IMR-90 (cell line): ENCODE results near the gene RLF. TPM values are rescaled to one million over a fixed set of nuclear protein-coding genes. Genes with fewer than 3 reads are reported as not detected.

Experiments used
- ATAC-seq: fragments of 200-7000 bp; cut with Tn5 transposase; 2 replicates; pipeline ENCODE4 v1.9.1; 2020; ENCODE audit warnings: low read depth, mild to moderate bottlenecking, moderate library complexity
- BruUV-seq: library from RNA; stranded (reverse); fragments of 400-500 nt; replicated peaks from 2 replicates; lab custom pipeline; 2021; lab: Mats Ljungman, UMichigan
- CTCF ChIA-PET: fragments of 300-600 bp; formaldehyde crosslinking; extraction: SDS; loops from one replicate; lab custom pipeline; 2021; ENCODE audit warnings: antibody characterized with exemption; lab: Yijun Ruan, JAX
- POLR2A ChIA-PET: fragments of 300-600 bp; sonication (Branson Sonifier 250); formaldehyde crosslinking; loops from one replicate; lab custom pipeline; 2022; ENCODE audit warnings: antibody characterized with exemption; ENCODE audit not compliant: unreplicated experiment; lab: Charles Lee
- DNase-seq: peaks from one replicate; pipeline ENCODE4 v3.0.0; 2013
- H2AFZ ChIP-seq: replicated peaks from 2 replicates; pipeline ENCODE3; 2013; ENCODE audit warnings: low read length, mild to moderate bottlenecking; ENCODE audit not compliant: poor library complexity
- H2AK5ac ChIP-seq: 2 replicates; pipeline ENCODE4 v1.6.1; 2013; ENCODE audit warnings: low read depth, low read length, inconsistent platforms
- H2AK9ac ChIP-seq: replicated peaks from 2 replicates; pipeline ENCODE3; 2013; ENCODE audit warnings: mild to moderate bottlenecking, low read depth, low read length, moderate library complexity; ENCODE audit not compliant: poor library complexity
- H2BK120ac ChIP-seq: 2 replicates; pipeline ENCODE4 v1.6.1; 2013; ENCODE audit warnings: low read depth, low read length, inconsistent platforms
- H2BK15ac ChIP-seq: 3 replicates; pipeline ENCODE4 v1.6.1; 2013; ENCODE audit warnings: low read depth, low read length, inconsistent platforms
- H2BK20ac ChIP-seq: 2 replicates; pipeline ENCODE4 v1.6.1; 2013; ENCODE audit warnings: low read depth, mild to moderate bottlenecking, inconsistent platforms, low read length, moderate library complexity
- H2BK5ac ChIP-seq: 2 replicates; pipeline ENCODE4 v1.6.1; 2013; ENCODE audit warnings: mild to moderate bottlenecking, low read depth, low read length, inconsistent platforms; ENCODE audit not compliant: poor library complexity, severe bottlenecking
- H3K14ac ChIP-seq: replicated peaks from 2 replicates; pipeline ENCODE4 v1.6.1; 2013; ENCODE audit warnings: low read depth, low read length, inconsistent platforms
- H3K18ac ChIP-seq: 2 replicates; pipeline ENCODE4 v1.6.1; 2013; ENCODE audit warnings: low read depth, low read length, control low read depth
- H3K23ac ChIP-seq: 2 replicates; pipeline ENCODE4 v1.6.1; 2013; ENCODE audit warnings: low read depth, low read length, inconsistent platforms
- H3K27ac ChIP-seq: 2 replicates; pipeline ENCODE4 v1.5.1; 2013; ENCODE audit warnings: mild to moderate bottlenecking, control low read depth, low read length; ENCODE audit not compliant: insufficient read depth
- H3K27me3 ChIP-seq: 2 replicates; pipeline ENCODE4 v1.6.1; 2013; ENCODE audit warnings: low read length; ENCODE audit not compliant: control insufficient read depth, insufficient read depth
- H3K36me3 ChIP-seq: 2 replicates; pipeline ENCODE4 v1.6.1; 2013; ENCODE audit warnings: low read length, mixed read lengths; ENCODE audit not compliant: control insufficient read depth, insufficient read depth
- H3K4ac ChIP-seq: 2 replicates; pipeline ENCODE4 v1.6.1; 2013; ENCODE audit warnings: low read depth, low read length, inconsistent platforms
- H3K4me1 ChIP-seq: 2 replicates; pipeline ENCODE4 v1.6.1; 2013; ENCODE audit warnings: low read length, mixed read lengths; ENCODE audit not compliant: control insufficient read depth, insufficient read depth
- H3K4me2 ChIP-seq: 2 replicates; pipeline ENCODE4 v1.6.1; 2013; ENCODE audit warnings: low read depth, mild to moderate bottlenecking, control low read depth, low read length, moderate library complexity
- H3K4me3 ChIP-seq: 2 replicates; pipeline ENCODE4 v1.5.1; 2013; ENCODE audit warnings: low read depth, mild to moderate bottlenecking, control low read depth, low read length, moderate library complexity; ENCODE audit not compliant: insufficient read depth
- H3K56ac ChIP-seq: 2 replicates; pipeline ENCODE4 v1.6.1; 2013; ENCODE audit warnings: low read length, inconsistent platforms; ENCODE audit not compliant: insufficient read depth; ENCODE audit errors: extremely low read depth
- H3K79me1 ChIP-seq, 2 experiments: 2 replicates each; pipeline ENCODE4 v1.6.1; 2013; ENCODE audit warnings: low read length in 2 of 2, inconsistent platforms in 1 of 2, low read depth in 1 of 2
- H3K9ac ChIP-seq: 2 replicates; pipeline ENCODE4 v1.6.1; 2013; ENCODE audit warnings: low read depth, low read length, control low read depth
- H3K9me1 ChIP-seq: 2 replicates; pipeline ENCODE4 v1.6.1; 2013; ENCODE audit warnings: low read length, inconsistent platforms; ENCODE audit not compliant: insufficient read depth
- H3K9me3 ChIP-seq: 2 replicates; pipeline ENCODE4 v1.6.1; 2013; ENCODE audit warnings: low read length; ENCODE audit not compliant: control insufficient read depth, insufficient read depth
- H4K20me1 ChIP-seq: 2 replicates; pipeline ENCODE4 v1.6.1; 2013; ENCODE audit warnings: low read length, inconsistent platforms; ENCODE audit not compliant: insufficient read depth
- H4K5ac ChIP-seq: 2 replicates; pipeline ENCODE4 v1.6.1; 2013; ENCODE audit warnings: mild to moderate bottlenecking, low read depth, low read length, control low read depth
- H4K8ac ChIP-seq, 2 experiments: 2 replicates each; pipeline ENCODE4 v1.6.1; 2013; ENCODE audit warnings: low read depth in 2 of 2, low read length in 2 of 2, control low read depth in 1 of 2, inconsistent platforms in 1 of 2
- H4K91ac ChIP-seq: 2 replicates; pipeline ENCODE4 v1.6.1; 2013; ENCODE audit warnings: low read depth, low read length, inconsistent platforms; ENCODE audit not compliant: insufficient read depth
- CHD1 ChIP-seq: IDR thresholded peaks from 2 replicates; pipeline ENCODE4 v1.6.1; 2012; ENCODE audit warnings: low read depth, low read length, improper control_type of control experiment
- MAZ ChIP-seq: IDR thresholded peaks from 2 replicates; pipeline ENCODE4 v1.6.1; 2012; ENCODE audit warnings: low read depth, mild to moderate bottlenecking, low read length, improper control_type of control experiment, moderate library complexity, borderline replicate concordance
- RAD21 ChIP-seq: IDR thresholded peaks from 2 replicates; pipeline ENCODE4 v1.6.1; 2012; ENCODE audit warnings: low read length, improper control_type of control experiment
- WGBS, 2 experiments: methylation state at CpG; one replicate each; pipeline versions ENCODE4 v1.1.5 to v1.1.7; 2013; ENCODE audit warnings: missing lambda C conversion rate in 2 of 2; ENCODE audit not compliant: insufficient read length in 1 of 2; ENCODE audit errors: extremely low coverage in 2 of 2; 5-methylcytosine and 5-hydroxymethylcytosine counted together
- dilution Hi-C: fragments of 300-500 bp; cut with HindIII; formaldehyde crosslinking; loops from one replicate; pipeline ENCODE4 v1.14.3; 2018; ENCODE audit warnings: low sequenced_read_pairs; ENCODE audit not compliant: unreplicated experiment
- in situ Hi-C: fragments of 300-500 bp; cut with MboI; formaldehyde crosslinking; loops from 3 replicates; pipeline ENCODE4 v1.14.3; 2019; ENCODE audit warnings: low sequenced_read_pairs, inconsistent platforms, mixed read lengths
- intact Hi-C: fragments of 100-400 bp; cut with micrococcal nuclease; formaldehyde crosslinking; loops from 2 replicates; pipeline ENCODE4 v1.10.0; 2022
- polyA plus RNA-seq, 3 experiments: library from polyadenylated mRNA; depleted of rRNA; stranded (reverse); fragments of >200 nt; gene quantifications; 2 replicates each; pipeline ENCODE4 v1.2.3, GENCODE V29; 2012; ENCODE audit warnings: low replicate concordance in 1 of 3
- total RNA-seq: library from RNA; depleted of rRNA; stranded (reverse); fragments of >200 nt; gene quantifications from 2 replicates; pipeline ENCODE4 v1.2.3, GENCODE V29; 2012
- TF ChIP-seq, protein P1 (sequence below): fragments of 150-350 bp; IDR thresholded peaks from 2 replicates; pipeline ENCODE4 v1.6.1; 2016; ENCODE audit warnings: low read depth, mild to moderate bottlenecking, low read length, moderate library complexity, borderline replicate concordance

The RLF gene
- total and polyA plus RNA-seq, 2 of the 4 experiments (the other 2 are of a cell fraction) = 4.4 to 29.8 TPM

DNA sequence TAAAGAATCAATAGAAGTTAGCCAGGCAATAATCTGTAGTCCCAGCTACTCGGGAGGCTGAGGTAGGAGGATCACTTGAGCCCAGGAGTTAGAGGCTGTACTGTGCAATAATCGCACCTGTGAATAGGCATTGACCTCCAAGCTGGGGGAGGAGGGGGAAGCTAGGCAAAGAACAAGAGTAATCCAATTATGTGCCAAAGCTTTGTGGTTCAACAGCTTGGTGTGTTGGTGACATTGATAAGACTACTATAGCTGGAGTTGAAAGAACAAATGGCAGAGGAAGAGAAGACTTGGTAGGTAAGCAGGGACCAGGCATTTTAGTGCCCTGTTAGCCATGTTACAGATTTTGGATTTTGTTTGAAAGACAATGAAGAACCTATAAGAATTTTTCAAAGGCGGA, 84.5 kb downstream of the RLF start:
- Histone ChIP-seq H3K9me3 (no peaks in the 10 kb centered on the region), H2BK120ac (0 out of 2 replicates have a peak overlapping the region, but pooled peaks have one; percentile 0), H3K4me1 (peaks cover 3% of the 10 kb centered on the region; the same call in 1 of the 2 replicates), H3K36me3 (no peaks in the 10 kb centered on the region), H4K5ac (no peak overlapping the region), H3K9me1 (no peaks in the 10 kb centered on the region; the same call in 1 of the 2 replicates), H4K91ac (no peak overlapping the region), H3K9ac (no peak overlapping the region), H2BK20ac (no peak overlapping the region), H3K14ac (no peak overlapping the region), H3K27ac (no peak overlapping the region), H3K4me2 (no peak overlapping the region), H2BK5ac (no peak overlapping the region), H3K4ac (no peak overlapping the region), H4K20me1 (no peaks in the 10 kb centered on the region), H2AK9ac (no peak overlapping the region), H3K27me3 (no peaks in the 10 kb centered on the region), H3K18ac (no peak overlapping the region), H3K79me1 (peaks cover 0 to 8% of the 10 kb centered on the region in 2 experiments; a peak in 2 of 4 replicates), H2BK15ac (no peak overlapping the region), H2AK5ac (peak overlapping the region; percentile 59), H4K8ac (no peak overlapping the region), H2AFZ (no peak overlapping the region), H3K56ac (no peak overlapping the region), H3K23ac (no peak overlapping the region), H3K4me3 (no peak overlapping the region)
- in situ Hi-C loops (no loop called here), dilution Hi-C loops (no loop called here), intact Hi-C loops (no loop called here)
- DNase-seq (no peak), ATAC-seq (no peak)
- WGBS, 2 experiments = 100% methylated on average over 2 of the region's 3 CpGs; no CpG with 5 or more reads in 1 of the 2 experiments
- ChIA-PET CTCF (no interaction called here), POLR2A (no interaction called here)
- TF ChIP-seq MAZ = no peak
- TF ChIP-seq, protein P1, sequence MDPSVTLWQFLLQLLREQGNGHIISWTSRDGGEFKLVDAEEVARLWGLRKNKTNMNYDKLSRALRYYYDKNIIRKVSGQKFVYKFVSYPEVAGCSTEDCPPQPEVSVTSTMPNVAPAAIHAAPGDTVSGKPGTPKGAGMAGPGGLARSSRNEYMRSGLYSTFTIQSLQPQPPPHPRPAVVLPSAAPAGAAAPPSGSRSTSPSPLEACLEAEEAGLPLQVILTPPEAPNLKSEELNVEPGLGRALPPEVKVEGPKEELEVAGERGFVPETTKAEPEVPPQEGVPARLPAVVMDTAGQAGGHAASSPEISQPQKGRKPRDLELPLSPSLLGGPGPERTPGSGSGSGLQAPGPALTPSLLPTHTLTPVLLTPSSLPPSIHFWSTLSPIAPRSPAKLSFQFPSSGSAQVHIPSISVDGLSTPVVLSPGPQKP = no peak
- TF ChIP-seq CHD1 = no peak
- TF ChIP-seq RAD21 = no peak
- no TSS peak for BruUV-seq
